GM21737 (cell line): ENCODE data around the gene NKD1.

Experiments
- ATAC-seq: cut with Tn5 transposase; IDR thresholded peaks from one replicate; pipeline ENCODE4 v1.9.1; 2021; ENCODE audit warnings: mild to moderate bottlenecking, moderate library complexity; ENCODE audit not compliant: unreplicated experiment

NKD1 gene

GRCh38 chr16:50641818-50642187 is 93.6 kb downstream of the NKD1 start:
- no peak for ATAC-seq

- ATAC-seq, result no peak
Measured at GRCh38 chr16:50642349-50642748, 94.2 kb downstream of the NKD1 start.

- ATAC-seq, result no peak
Measured at GRCh38 chr16:50643192-50643591, 95.0 kb downstream of the NKD1 start.

- no peak for ATAC-seq
Measured at GRCh38 chr16:50644245-50644644, 96.0 kb downstream of the NKD1 start.

- ATAC-seq, result no peak
Measured at GRCh38 chr16:50644729-50645128, 96.5 kb downstream of the NKD1 start.

GRCh38 chr16:50645563-50646220 is 97.5 kb downstream of the NKD1 start:
- ATAC-seq, result no peak

- ATAC-seq, result no peak
Measured at GRCh38 chr16:50646345-50646744, 98.1 kb downstream of the NKD1 start.

GRCh38 chr16:50651835-50652438 is 103.7 kb downstream of the NKD1 start:
- ATAC-seq, result no peak

- ATAC-seq, result no peak
Measured at GRCh38 chr16:50652836-50653425, 104.7 kb downstream of the NKD1 start.

GRCh38 chr16:50653633-50654519 is 105.7 kb downstream of the NKD1 start:
- ATAC-seq, result no peak

- no peak for ATAC-seq
Measured at GRCh38 chr16:50655558-50656055, 107.4 kb downstream of the NKD1 start.

- no peak for ATAC-seq
Measured at GRCh38 chr16:50657241-50657640, 109.0 kb downstream of the NKD1 start.

- ATAC-seq, result no peak
Measured at GRCh38 chr16:50659806-50660205, 111.6 kb downstream of the NKD1 start.

GRCh38 chr16:50662306-50662940 is 114.2 kb downstream of the NKD1 start:
- no peak for ATAC-seq

- ATAC-seq, result no peak
Measured at GRCh38 chr16:50664270-50664669, 116.1 kb downstream of the NKD1 start.

- no peak for ATAC-seq
Measured at GRCh38 chr16:50665128-50665878, 117.1 kb downstream of the NKD1 start.

- ATAC-seq, result peak; percentile 63
Measured at GRCh38 chr16:50666658-50667496, 118.7 kb downstream of the NKD1 start.

GRCh38 chr16:50667497-50668367 is 119.5 kb downstream of the NKD1 start:
- ATAC-seq, result no peak
